MCF 10A (cell line): ENCODE measurements around the gene VMP1. TPM values are rescaled to one million over a fixed set of nuclear protein-coding genes. Genes with fewer than 3 reads are reported as not detected.
A peak's percentile ranks its signal among the peaks of the same experiment; 100 is the strongest.

ENCODE experiments used
- BruUV-seq: library from RNA; stranded (reverse); fragments of 400-500 nt; replicated peaks from 2 replicates; lab custom pipeline; 2021; lab: Mats Ljungman, UMichigan
- CTCF ChIA-PET: fragments of 300-600 bp; sonication (Branson Sonifier 250); formaldehyde crosslinking; extraction: SDS; loops from one replicate; lab custom pipeline; 2021; ENCODE audit warnings: antibody characterized with exemption, inconsistent platforms; lab: Yijun Ruan, JAX
- POLR2A ChIA-PET: fragments of 300-600, 350-650 bp; sonication (Branson Sonifier 250); formaldehyde crosslinking; extraction: SDS; loops from one replicate; lab custom pipeline; 2020; ENCODE audit warnings: antibody characterized with exemption, inconsistent platforms; lab: Yijun Ruan, JAX
- DNase-seq: peaks from one replicate; pipeline ENCODE4 v3.0.0-alpha.2; 2018; ENCODE audit not compliant: unreplicated experiment
- H3K27ac Mint-ChIP-seq: one replicate; pipeline ENCODE4 v1.8.0; 2022; ENCODE audit warnings: mild to moderate bottlenecking, low read depth, mixed read lengths; ENCODE audit not compliant: unreplicated experiment
- H3K27me3 Mint-ChIP-seq: one replicate; pipeline ENCODE4 v1.8.0; 2022; ENCODE audit warnings: mixed read lengths; ENCODE audit not compliant: insufficient read depth, unreplicated experiment
- H3K36me3 Mint-ChIP-seq: one replicate; pipeline ENCODE4 v1.8.0; 2022; ENCODE audit warnings: mild to moderate bottlenecking, moderate library complexity, mixed read lengths; ENCODE audit not compliant: insufficient read depth, unreplicated experiment
- H3K4me1 Mint-ChIP-seq: one replicate; pipeline ENCODE4 v1.8.0; 2022; ENCODE audit warnings: mixed read lengths; ENCODE audit not compliant: insufficient read depth, unreplicated experiment
- H3K4me3 Mint-ChIP-seq: one replicate; pipeline ENCODE4 v1.8.0; 2022; ENCODE audit warnings: mild to moderate bottlenecking, moderate library complexity, mixed read lengths; ENCODE audit not compliant: unreplicated experiment
- H3K9me3 Mint-ChIP-seq: one replicate; pipeline ENCODE4 v1.8.0; 2022; ENCODE audit warnings: mixed read lengths; ENCODE audit not compliant: unreplicated experiment
- intact Hi-C: fragments of 100-400 bp; cut with micrococcal nuclease; formaldehyde crosslinking; loops from 2 replicates; pipeline ENCODE4 v1.14.1; 2022
- total RNA-seq: library from RNA; stranded (reverse); gene quantifications from 2 replicates; pipeline ENCODE4 v1.2.3, GENCODE V29; 2022
- TF ChIP-seq, protein P1 (sequence below): fragments of 200-600 bp; IDR thresholded peaks from one replicate; pipeline ENCODE4 v1.8.0; 2022; ENCODE audit warnings: antibody characterized with exemption, mild to moderate bottlenecking; ENCODE audit not compliant: unreplicated experiment

VMP1 gene
- total RNA-seq, 1 experiment from 2014 or later, result 228 TPM

DNA sequence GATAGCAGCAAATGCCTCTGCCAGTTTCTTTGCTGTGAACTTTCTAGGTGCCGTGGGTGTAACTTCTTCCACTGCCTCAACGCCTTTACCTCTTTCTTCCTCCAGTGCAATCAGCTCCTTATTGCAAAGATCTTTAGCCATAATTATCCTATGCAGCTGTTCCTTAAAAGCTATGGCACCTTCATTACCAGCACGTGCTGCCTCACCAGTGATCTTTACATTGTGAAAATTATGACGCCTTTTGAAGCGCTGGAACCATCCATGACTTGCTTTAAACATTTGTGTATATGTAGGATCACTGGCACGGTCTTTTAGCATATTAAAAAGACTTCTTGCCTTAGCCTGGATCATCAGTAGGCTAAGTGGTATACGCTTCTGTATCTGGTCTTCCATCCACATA is 8.2 kb upstream of the VMP1 start:
- TF ChIP-seq, protein P1, sequence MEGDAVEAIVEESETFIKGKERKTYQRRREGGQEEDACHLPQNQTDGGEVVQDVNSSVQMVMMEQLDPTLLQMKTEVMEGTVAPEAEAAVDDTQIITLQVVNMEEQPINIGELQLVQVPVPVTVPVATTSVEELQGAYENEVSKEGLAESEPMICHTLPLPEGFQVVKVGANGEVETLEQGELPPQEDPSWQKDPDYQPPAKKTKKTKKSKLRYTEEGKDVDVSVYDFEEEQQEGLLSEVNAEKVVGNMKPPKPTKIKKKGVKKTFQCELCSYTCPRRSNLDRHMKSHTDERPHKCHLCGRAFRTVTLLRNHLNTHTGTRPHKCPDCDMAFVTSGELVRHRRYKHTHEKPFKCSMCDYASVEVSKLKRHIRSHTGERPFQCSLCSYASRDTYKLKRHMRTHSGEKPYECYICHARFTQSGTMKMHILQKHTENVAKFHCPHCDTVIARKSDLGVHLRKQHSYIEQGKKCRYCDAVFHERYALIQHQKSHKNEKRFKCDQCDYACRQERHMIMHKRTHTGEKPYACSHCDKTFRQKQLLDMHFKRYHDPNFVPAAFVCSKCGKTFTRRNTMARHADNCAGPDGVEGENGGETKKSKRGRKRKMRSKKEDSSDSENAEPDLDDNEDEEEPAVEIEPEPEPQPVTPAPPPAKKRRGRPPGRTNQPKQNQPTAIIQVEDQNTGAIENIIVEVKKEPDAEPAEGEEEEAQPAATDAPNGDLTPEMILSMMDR, result no peak
- no peaks in the 10 kb centered on the region for H3K27me3 Mint-ChIP-seq
- ChIA-PET POLR2A (interaction anchor here (0.8 to 1.6 kb wide), 4 partner anchors 9 to 80 kb away, joined by 3 to 7 read pairs (median 5); partner anchors contain the start of genes PTRH2 and VMP1), CTCF (no interaction called here)
- peaks cover 94% of the 10 kb centered on the region for H3K36me3 Mint-ChIP-seq
- no TSS peak for BruUV-seq
- H3K27ac Mint-ChIP-seq, result no peak overlapping the region
- DNase-seq, result no peak
- H3K4me3 Mint-ChIP-seq, result no peak overlapping the region
- no peaks in the 10 kb centered on the region for H3K9me3 Mint-ChIP-seq
- intact Hi-C loops, result no loop called here
- H3K4me1 Mint-ChIP-seq, result peaks cover 49% of the 10 kb centered on the region

DNA sequence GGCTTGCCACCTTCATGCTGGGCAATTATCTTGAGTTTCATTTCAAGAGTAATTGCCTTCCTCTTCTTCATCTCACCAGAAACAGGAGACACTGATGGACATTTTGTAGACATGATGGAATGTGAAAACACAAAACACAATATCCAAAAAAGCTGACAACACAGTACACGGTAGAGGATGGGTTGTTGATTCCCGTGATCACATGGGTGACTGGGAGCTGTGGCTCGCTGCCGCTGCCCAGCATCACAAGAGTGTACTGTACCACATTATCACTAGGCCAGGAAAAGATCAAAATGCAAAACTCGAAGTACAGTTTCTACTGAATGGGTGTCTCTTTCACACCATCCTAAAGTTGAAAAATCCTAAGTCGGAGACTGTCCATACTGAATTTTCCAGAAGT is 7.7 kb upstream of the VMP1 start:
- Mint-ChIP-seq H3K4me1 (peaks cover 49% of the 10 kb centered on the region), H3K36me3 (peaks cover 90% of the 10 kb centered on the region), H3K4me3 (no peak overlapping the region), H3K27me3 (no peaks in the 10 kb centered on the region), H3K27ac (no peak overlapping the region), H3K9me3 (no peaks in the 10 kb centered on the region)
- intact Hi-C loops, result no loop called here
- no TSS peak for BruUV-seq
- DNase-seq, result no peak
- POLR2A ChIA-PET, result interaction anchor here (0.9 to 1.6 kb wide), 2 partner anchors 11 to 14 kb away, joined by 5 read pairs; no protein-coding TSS in a partner anchor
- CTCF ChIA-PET, result no interaction called here
- TF ChIP-seq, protein P1, result no peak

DNA sequence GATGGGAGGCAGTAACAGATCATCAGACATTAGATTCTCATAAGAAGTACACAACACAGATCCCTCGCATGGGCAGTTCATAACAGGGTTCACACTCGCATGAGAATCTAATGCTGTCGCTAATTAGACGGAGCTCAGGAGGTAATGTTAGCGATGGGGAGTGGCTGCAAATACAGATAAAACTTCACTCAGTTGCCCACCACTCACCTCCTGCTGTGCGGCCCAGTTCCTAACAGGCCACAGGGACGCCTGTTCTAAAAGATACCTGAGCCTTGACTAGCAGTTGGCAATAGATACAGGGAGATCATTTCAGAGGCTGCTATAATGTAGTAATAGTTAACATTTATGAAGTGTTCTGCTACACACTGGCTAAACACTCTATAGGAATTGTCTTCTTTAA is 5.2 kb upstream of the VMP1 start:
- ChIA-PET CTCF (interaction anchor here (1.7 kb wide), 1 partner anchor 137 kb away, joined by 3 read pairs; no protein-coding TSS in a partner anchor), POLR2A (interaction anchor here (0.6 to 1.8 kb wide), 6 partner anchors 8 to 83 kb away, joined by 3 to 6 read pairs (median 4); partner anchors contain the start of gene CLTC)
- BruUV-seq, result no TSS peak
- TF ChIP-seq, protein P1, result no peak
- no peak for DNase-seq
- no peaks in the 10 kb centered on the region for H3K27me3 Mint-ChIP-seq
- intact Hi-C loops, result no loop called here
- peaks cover 55% of the 10 kb centered on the region for H3K4me1 Mint-ChIP-seq
- no peaks in the 10 kb centered on the region for H3K9me3 Mint-ChIP-seq
- H3K36me3 Mint-ChIP-seq, result peaks cover 76% of the 10 kb centered on the region
- no peak overlapping the region for H3K27ac Mint-ChIP-seq
- H3K4me3 Mint-ChIP-seq, result no peak overlapping the region

DNA sequence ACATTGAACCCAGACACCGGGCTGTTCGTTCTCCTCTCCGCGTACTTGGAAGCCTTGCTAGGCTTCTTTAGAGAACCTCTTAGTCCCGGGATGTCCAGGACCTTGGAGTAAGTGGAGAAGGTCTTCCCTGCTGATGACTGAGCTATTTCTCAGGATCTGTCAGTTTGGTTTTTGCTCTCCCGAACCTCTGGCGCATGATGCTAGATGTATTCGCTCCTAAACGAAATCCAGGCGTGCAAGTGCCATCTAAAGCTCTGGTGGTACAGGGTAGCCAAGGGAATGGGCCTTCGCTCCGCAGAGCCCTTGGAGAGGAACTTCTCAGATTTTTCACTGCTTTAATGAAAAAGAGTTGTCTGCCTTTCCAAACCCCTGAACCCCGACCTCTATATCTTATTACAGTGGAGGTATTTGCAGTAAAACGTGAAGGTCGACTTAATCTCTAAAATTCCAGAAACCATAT is 547 bp downstream of the VMP1 start:
- no peaks in the 10 kb centered on the region for H3K9me3 Mint-ChIP-seq
- TF ChIP-seq, protein P1, result no peak
- no peaks in the 10 kb centered on the region for H3K27me3 Mint-ChIP-seq
- H3K4me1 Mint-ChIP-seq, result peaks cover 23% of the 10 kb centered on the region
- no peak for DNase-seq
- intact Hi-C loops, result loop anchor here (5.0 kb wide), 2 partner anchors 86 to 144 kb away; no protein-coding TSS in a partner anchor
- CTCF ChIA-PET, result interaction anchor here (0.6 to 1.5 kb wide), 5 partner anchors 26 to 1773 kb away, joined by 3 to 5 read pairs (median 4); no protein-coding TSS in a partner anchor
- H3K27ac Mint-ChIP-seq, result peak overlapping the region; percentile 99
- H3K4me3 Mint-ChIP-seq, result peak overlapping the region; percentile 94
- peaks cover 29% of the 10 kb centered on the region for H3K36me3 Mint-ChIP-seq
- no TSS peak for BruUV-seq
- POLR2A ChIA-PET, result interaction anchor here (0.6 to 5.5 kb wide), 42 partner anchors 8 to 614 kb away, joined by 3 to 78 read pairs (median 5); partner anchors contain the start of genes CLTC, DHX40, RNFT1 and RPS6KB1
